SK-N-SH (cell line): Measurements from ENCODE around the gene MOCOS. TPM values are rescaled to one million over a fixed set of nuclear protein-coding genes. Genes with fewer than 3 reads are reported as not detected.

Experiments used
- CTCF ChIA-PET: fragments of 300-600, 350-600 bp; formaldehyde crosslinking; extraction: SDS; loops from one replicate; lab custom pipeline; 2021; lab: Yijun Ruan, JAX
- POLR2A ChIA-PET: fragments of 350-600 bp; sonication (Branson Sonifier 250); formaldehyde crosslinking; extraction: SDS; loops from one replicate; lab custom pipeline; 2020; ENCODE audit warnings: antibody characterized with exemption, inconsistent platforms; lab: Yijun Ruan, JAX
- DNase-seq: peaks from one replicate; pipeline ENCODE4 v3.0.0; 2012
- H2AFZ ChIP-seq: fragments of 200-600 bp; sonication (generic); 2 replicates; pipeline ENCODE4 v1.8.1; 2016; ENCODE audit warnings: antibody characterized with exemption, mild to moderate bottlenecking, low read depth
- H3F3A ChIP-seq: fragments of 200-600 bp; sonication (generic); replicated peaks from 2 replicates; pipeline ENCODE3; 2016; ENCODE audit warnings: antibody characterized with exemption, mild to moderate bottlenecking; ENCODE audit not compliant: insufficient read depth
- H3K27ac ChIP-seq, 2 experiments: fragments of 200-500 bp in 1 of 2; fragments of 200-600 bp in 1 of 2; sonication (Bioruptor generic) in 1 of 2; sonication (generic), shearing (Covaris generic) in 1 of 2; 2 replicates each; pipeline versions ENCODE4 v1.5.1 to v1.6.1; 2014 to 2016; ENCODE audit warnings: low read depth in 2 of 2, inconsistent platforms in 1 of 2, low read length in 1 of 2, mild to moderate bottlenecking in 1 of 2, mixed read lengths in 1 of 2
- H3K27me3 ChIP-seq: fragments of 200-600 bp; sonication (generic), shearing (Covaris generic); 2 replicates; pipeline ENCODE4 v1.6.1; 2016; ENCODE audit warnings: mixed run types; ENCODE audit not compliant: insufficient read depth
- H3K36me3 ChIP-seq, 2 experiments: fragments of 200-500 bp in 1 of 2; fragments of 200-600 bp in 1 of 2; sonication (Bioruptor generic) in 1 of 2; sonication (generic) in 1 of 2; replicated peaks in 1 of 2; 2 replicates each; pipeline versions ENCODE3 to v1.5.1; 2014 to 2016; ENCODE audit warnings: low read length in 1 of 2, mild to moderate bottlenecking in 1 of 2; ENCODE audit not compliant: insufficient read depth in 2 of 2, control insufficient read depth in 1 of 2
- H3K4me1 ChIP-seq, 2 experiments: fragments of 200-500 bp in 1 of 2; fragments of 200-600 bp in 1 of 2; sonication (Bioruptor generic) in 1 of 2; sonication (generic), shearing (Covaris generic) in 1 of 2; 2 replicates each; pipeline versions ENCODE4 v1.5.1 to v1.6.1; 2014 to 2016; ENCODE audit warnings: low read depth in 1 of 2, low read length in 1 of 2, mixed run types in 1 of 2; ENCODE audit not compliant: insufficient read depth in 2 of 2, control insufficient read depth in 1 of 2
- H3K4me2 ChIP-seq: fragments of 200-600 bp; sonication (generic), shearing (Covaris generic); 2 replicates; pipeline ENCODE4 v1.6.1; 2017; ENCODE audit warnings: mixed run types
- H3K4me3 ChIP-seq, 2 experiments: fragments of 200-500 bp in 1 of 2; fragments of 200-600 bp in 1 of 2; sonication (Bioruptor generic) in 1 of 2; sonication (generic), shearing (Covaris generic) in 1 of 2; 2 replicates each; pipeline versions ENCODE4 v1.5.1 to v1.8.1; 2014 to 2016; ENCODE audit warnings: low read depth in 2 of 2, inconsistent platforms in 1 of 2, low read length in 1 of 2, mild to moderate bottlenecking in 1 of 2, mixed read lengths in 1 of 2, moderate library complexity in 1 of 2
- H3K79me2 ChIP-seq: fragments of 200-600 bp; sonication (generic); 2 replicates; pipeline ENCODE4 v1.8.1; 2017; ENCODE audit warnings: mild to moderate bottlenecking; ENCODE audit not compliant: insufficient read depth
- H3K9ac ChIP-seq: fragments of 200-600 bp; sonication (generic); 2 replicates; pipeline ENCODE4 v1.6.1; 2017; ENCODE audit warnings: mixed run types
- H3K9me2 ChIP-seq: fragments of 200-600 bp; sonication (generic); 2 replicates; pipeline ENCODE4 v1.6.1; 2017; ENCODE audit warnings: mixed run types
- H3K9me3 ChIP-seq: fragments of 200-600 bp; sonication (generic); 2 replicates; pipeline ENCODE4 v1.6.1; 2017; ENCODE audit warnings: mixed run types, mild to moderate bottlenecking, moderate library complexity
- H4K20me1 ChIP-seq: fragments of 200-600 bp; sonication (generic); 2 replicates; pipeline ENCODE4 v1.6.1; 2017; ENCODE audit warnings: mild to moderate bottlenecking, mixed run types; ENCODE audit not compliant: insufficient read depth
- EP300 ChIP-seq, 2 experiments: IDR thresholded peaks; 2 replicates each; pipeline versions ENCODE4 v1.4.0 to v1.6.1; 2012; ENCODE audit warnings: borderline replicate concordance in 1 of 2, low read depth in 1 of 2, low read length in 1 of 2
- FOXM1 ChIP-seq: IDR thresholded peaks from 2 replicates; pipeline ENCODE4 v1.4.0; 2012; ENCODE audit warnings: low read depth, mild to moderate bottlenecking
- GABPA ChIP-seq: IDR thresholded peaks from 2 replicates; pipeline ENCODE4 v1.4.0; 2012; ENCODE audit warnings: low read depth, mild to moderate bottlenecking
- POLR2AphosphoS5 ChIP-seq: IDR thresholded peaks from 2 replicates; pipeline ENCODE4 v1.6.1; 2012; ENCODE audit warnings: low read depth, low read length
- RAD21 ChIP-seq: IDR thresholded peaks from 2 replicates; pipeline ENCODE4 v1.6.1; 2012; ENCODE audit warnings: mild to moderate bottlenecking, low read length
- RCOR1 ChIP-seq: fragments of 150-350 bp; IDR thresholded peaks from 2 replicates; pipeline ENCODE4 v1.6.1; 2017; ENCODE audit warnings: antibody characterized with exemption, low read length
- RFX5 ChIP-seq: IDR thresholded peaks from 2 replicates; pipeline ENCODE4 v1.6.1; 2012; ENCODE audit warnings: mild to moderate bottlenecking, improper control_type of control experiment, low read length
- RXRA ChIP-seq: IDR thresholded peaks from 2 replicates; pipeline ENCODE4 v1.4.0; 2012; ENCODE audit warnings: low read depth, mild to moderate bottlenecking, borderline replicate concordance
- WGBS: methylation state at CpG from one replicate; pipeline ENCODE4 v1.1.6; 2017; ENCODE audit warnings: low lambda C conversion rate; 5-methylcytosine and 5-hydroxymethylcytosine counted together
- polyA plus RNA-seq, 3 experiments: library from polyadenylated mRNA; depleted of rRNA; stranded (reverse); fragments of >200 nt; gene quantifications; 2 replicates each; pipeline ENCODE4 v1.2.3, GENCODE V29; 2012
- TF ChIP-seq, protein P1 (sequence below): IDR thresholded peaks from 2 replicates; pipeline ENCODE4 v1.4.0; 2012; ENCODE audit warnings: low read depth
- TF ChIP-seq, protein P2 (sequence below): IDR thresholded peaks from 2 replicates; pipeline ENCODE4 v1.4.0; 2012; ENCODE audit warnings: low read depth, borderline replicate concordance
- TF ChIP-seq, protein P3 (sequence below): IDR thresholded peaks from 2 replicates; pipeline ENCODE4 v1.6.1; 2012; ENCODE audit warnings: mild to moderate bottlenecking, low read depth, low read length, moderate library complexity
- TF ChIP-seq, protein P4 (sequence below): IDR thresholded peaks from 2 replicates; pipeline ENCODE4; 2012

MOCOS gene
- polyA plus RNA-seq, 1 of the 3 experiments (the other 2 are of a cell fraction): 1.2 TPM

DNA sequence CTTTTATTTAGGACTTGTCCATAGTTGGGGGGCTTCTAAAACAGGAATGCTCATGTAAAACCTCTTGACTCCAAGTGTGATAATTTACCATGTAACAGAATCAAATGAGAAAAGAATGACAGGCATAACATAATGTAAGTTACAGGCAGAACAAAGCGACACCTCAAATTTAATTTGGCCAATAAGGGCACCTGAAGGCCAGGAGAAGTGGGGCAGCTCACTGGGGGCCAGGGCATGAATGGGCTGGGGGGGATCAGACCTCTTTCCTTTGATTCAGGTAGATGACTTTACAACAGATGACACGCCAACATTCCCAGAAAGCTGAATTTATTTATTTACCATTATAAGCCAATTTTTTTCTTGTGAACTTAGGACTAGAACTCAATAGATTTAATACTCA lies 14.5 kb downstream of the MOCOS start:
- POLR2A ChIA-PET: no interaction called here
- Histone ChIP-seq H3K4me2 (no peak overlapping the region), H3K9ac (no peak overlapping the region), H3K4me1 (no peaks in the 10 kb centered on the region; a peak in 1 of 4 replicates), H3K9me2 (no peaks in the 10 kb centered on the region), H3F3A (no peaks in the 10 kb centered on the region), H3K27me3 (no peaks in the 10 kb centered on the region), H2AFZ (no peak overlapping the region), H3K36me3 (no peaks in the 10 kb centered on the region), H3K4me3 (no peak overlapping the region), H3K79me2 (no peaks in the 10 kb centered on the region), H4K20me1 (no peaks in the 10 kb centered on the region), H3K27ac (no peak overlapping the region), H3K9me3 (no peaks in the 10 kb centered on the region)
- CTCF ChIA-PET: interaction anchor here (1.4 to 1.8 kb wide), 2 partner anchors 12 to 18 kb away, joined by 3 read pairs; no protein-coding TSS in a partner anchor
- TF ChIP-seq, protein P1, sequence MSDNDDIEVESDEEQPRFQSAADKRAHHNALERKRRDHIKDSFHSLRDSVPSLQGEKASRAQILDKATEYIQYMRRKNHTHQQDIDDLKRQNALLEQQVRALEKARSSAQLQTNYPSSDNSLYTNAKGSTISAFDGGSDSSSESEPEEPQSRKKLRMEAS: no peak
- no peak for TF ChIP-seq RFX5
- WGBS: 81% methylated on average over 2 of the region's 2 CpGs
- no peak for DNase-seq

DNA sequence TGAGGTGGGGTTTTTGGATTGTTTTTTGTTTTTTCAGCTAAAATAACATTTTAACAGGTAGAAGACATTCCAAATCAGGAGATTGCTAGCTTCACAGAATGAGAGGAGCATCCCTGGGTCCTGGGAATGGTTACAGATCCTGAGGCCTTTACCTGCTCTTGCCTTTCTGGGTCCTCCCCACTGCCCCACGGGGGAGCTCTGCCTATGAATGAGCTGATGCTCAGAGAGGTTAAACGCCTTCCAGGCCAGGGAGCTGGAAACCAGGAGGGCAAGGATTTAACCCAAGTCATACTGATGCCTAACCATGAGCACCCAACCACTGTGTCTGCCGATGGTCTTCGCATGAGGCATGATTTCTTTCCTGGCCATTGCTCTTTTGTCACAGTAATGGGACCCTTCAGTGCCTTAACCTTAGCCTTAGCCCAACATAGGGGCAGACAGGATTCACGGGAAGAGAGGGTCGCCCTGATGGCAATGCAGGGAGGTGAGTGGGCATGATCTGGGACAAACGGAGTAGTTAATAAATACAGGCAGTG lies 16.1 kb downstream of the MOCOS start:
- H3K27me3 ChIP-seq: no peaks in the 10 kb centered on the region
- no peaks in the 10 kb centered on the region for H3K4me1 ChIP-seq
- no peaks in the 10 kb centered on the region for H4K20me1 ChIP-seq
- ChIA-PET POLR2A (no interaction called here), CTCF (no interaction called here)
- H3K79me2 ChIP-seq: no peaks in the 10 kb centered on the region
- H3K36me3 ChIP-seq: no peaks in the 10 kb centered on the region
- DNase-seq: no peak
- H3K9me3 ChIP-seq: no peaks in the 10 kb centered on the region
- 69% methylated on average over 7 of the region's 7 CpGs for WGBS
- no peak overlapping the region for H2AFZ ChIP-seq
- H3K27ac ChIP-seq: no peak overlapping the region
- TF ChIP-seq FOXM1: no peak
- TF ChIP-seq EP300 (IDR thresholded peaks at IDR 0.05; ENCODE audit: borderline replicate concordance in 1 of 2, low read depth in 1 of 2, low read length in 1 of 2): no peak
- TF ChIP-seq, protein P2, sequence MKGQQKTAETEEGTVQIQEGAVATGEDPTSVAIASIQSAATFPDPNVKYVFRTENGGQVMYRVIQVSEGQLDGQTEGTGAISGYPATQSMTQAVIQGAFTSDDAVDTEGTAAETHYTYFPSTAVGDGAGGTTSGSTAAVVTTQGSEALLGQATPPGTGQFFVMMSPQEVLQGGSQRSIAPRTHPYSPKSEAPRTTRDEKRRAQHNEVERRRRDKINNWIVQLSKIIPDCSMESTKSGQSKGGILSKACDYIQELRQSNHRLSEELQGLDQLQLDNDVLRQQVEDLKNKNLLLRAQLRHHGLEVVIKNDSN: no peak
- no peak for TF ChIP-seq RFX5
- TF ChIP-seq, protein P3, sequence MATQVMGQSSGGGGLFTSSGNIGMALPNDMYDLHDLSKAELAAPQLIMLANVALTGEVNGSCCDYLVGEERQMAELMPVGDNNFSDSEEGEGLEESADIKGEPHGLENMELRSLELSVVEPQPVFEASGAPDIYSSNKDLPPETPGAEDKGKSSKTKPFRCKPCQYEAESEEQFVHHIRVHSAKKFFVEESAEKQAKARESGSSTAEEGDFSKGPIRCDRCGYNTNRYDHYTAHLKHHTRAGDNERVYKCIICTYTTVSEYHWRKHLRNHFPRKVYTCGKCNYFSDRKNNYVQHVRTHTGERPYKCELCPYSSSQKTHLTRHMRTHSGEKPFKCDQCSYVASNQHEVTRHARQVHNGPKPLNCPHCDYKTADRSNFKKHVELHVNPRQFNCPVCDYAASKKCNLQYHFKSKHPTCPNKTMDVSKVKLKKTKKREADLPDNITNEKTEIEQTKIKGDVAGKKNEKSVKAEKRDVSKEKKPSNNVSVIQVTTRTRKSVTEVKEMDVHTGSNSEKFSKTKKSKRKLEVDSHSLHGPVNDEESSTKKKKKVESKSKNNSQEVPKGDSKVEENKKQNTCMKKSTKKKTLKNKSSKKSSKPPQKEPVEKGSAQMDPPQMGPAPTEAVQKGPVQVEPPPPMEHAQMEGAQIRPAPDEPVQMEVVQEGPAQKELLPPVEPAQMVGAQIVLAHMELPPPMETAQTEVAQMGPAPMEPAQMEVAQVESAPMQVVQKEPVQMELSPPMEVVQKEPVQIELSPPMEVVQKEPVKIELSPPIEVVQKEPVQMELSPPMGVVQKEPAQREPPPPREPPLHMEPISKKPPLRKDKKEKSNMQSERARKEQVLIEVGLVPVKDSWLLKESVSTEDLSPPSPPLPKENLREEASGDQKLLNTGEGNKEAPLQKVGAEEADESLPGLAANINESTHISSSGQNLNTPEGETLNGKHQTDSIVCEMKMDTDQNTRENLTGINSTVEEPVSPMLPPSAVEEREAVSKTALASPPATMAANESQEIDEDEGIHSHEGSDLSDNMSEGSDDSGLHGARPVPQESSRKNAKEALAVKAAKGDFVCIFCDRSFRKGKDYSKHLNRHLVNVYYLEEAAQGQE: no peak
- no peak for TF ChIP-seq RAD21
- TF ChIP-seq, protein P4, sequence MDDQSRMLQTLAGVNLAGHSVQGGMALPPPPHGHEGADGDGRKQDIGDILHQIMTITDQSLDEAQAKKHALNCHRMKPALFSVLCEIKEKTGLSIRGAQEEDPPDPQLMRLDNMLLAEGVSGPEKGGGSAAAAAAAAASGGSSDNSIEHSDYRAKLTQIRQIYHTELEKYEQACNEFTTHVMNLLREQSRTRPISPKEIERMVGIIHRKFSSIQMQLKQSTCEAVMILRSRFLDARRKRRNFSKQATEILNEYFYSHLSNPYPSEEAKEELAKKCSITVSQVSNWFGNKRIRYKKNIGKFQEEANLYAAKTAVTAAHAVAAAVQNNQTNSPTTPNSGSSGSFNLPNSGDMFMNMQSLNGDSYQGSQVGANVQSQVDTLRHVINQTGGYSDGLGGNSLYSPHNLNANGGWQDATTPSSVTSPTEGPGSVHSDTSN: no peak
- no peak for TF ChIP-seq RCOR1
- no peak for TF ChIP-seq GABPA
- no peak for TF ChIP-seq POLR2AphosphoS5
- no peak for TF ChIP-seq RXRA
- H3F3A ChIP-seq: no peaks in the 10 kb centered on the region
- H3K9ac ChIP-seq: no peak overlapping the region
- no peaks in the 10 kb centered on the region for H3K9me2 ChIP-seq
- no peak overlapping the region for H3K4me3 ChIP-seq
- H3K4me2 ChIP-seq: no peak overlapping the region
